Peyer's patch (tissue), 4 donors: Measurements from ENCODE around the gene NEU4. TPM values are rescaled to one million over a fixed set of nuclear protein-coding genes. Genes with fewer than 3 reads are reported as not detected.

Source experiments
- DNase-seq, 3 donors: peaks; one replicate each; pipeline ENCODE4 v3.0.0-alpha.2; 2017 to 2019
- H3K27ac ChIP-seq, 4 donors: fragments of 200-600 bp; sonication (generic); one replicate each; pipeline ENCODE4 v1.5.1; 2016 to 2019
- H3K27me3 ChIP-seq, 2 donors: fragments of 200-600 bp; sonication (generic); one replicate each; pipeline ENCODE4 v1.5.1; 2019
- H3K36me3 ChIP-seq, 3 donors: fragments of 200-600 bp; sonication (generic); one replicate each; pipeline ENCODE4 v1.5.1; 2016 to 2019
- H3K4me1 ChIP-seq, 4 donors: fragments of 200-600 bp; sonication (generic); one replicate each; pipeline ENCODE4 v1.5.1; 2016 to 2019
- H3K4me3 ChIP-seq, 4 donors: fragments of 200-600 bp; sonication (generic); 1 replicate in 3 of 4; 2 replicates in 1 of 4; pipeline ENCODE4 v1.5.1; 2016 to 2019; ENCODE audit warnings: mild to moderate bottlenecking in 1 of 4
- H3K9me3 ChIP-seq, 4 donors: fragments of 200-600 bp; sonication (generic); one replicate each; pipeline ENCODE4 v1.5.1; 2016 to 2019; ENCODE audit warnings: mild to moderate bottlenecking in 1 of 4
- POLR2A ChIP-seq, 2 donors: fragments of 450-650 bp; IDR thresholded peaks; one replicate each; pipeline ENCODE4 v1.5.1; 2017; ENCODE audit warnings: antibody characterized with exemption in 2 of 2, mild to moderate bottlenecking in 2 of 2, moderate library complexity in 2 of 2
- total RNA-seq, 4 donors: library from RNA; depleted of rRNA; stranded (reverse); fragments of >200 nt; gene quantifications; one replicate each; pipeline ENCODE4 v1.1.0, GENCODE V29; 2016
- TF ChIP-seq, protein P1 (sequence below), 6 experiments: fragments of 450-650 bp in 4 of 6; fragments of 200-600 bp in 2 of 6; sonication (generic) in 1 of 6; IDR thresholded peaks; one replicate each; pipeline ENCODE4 v1.5.1; 2017 to 2019; ENCODE audit warnings: antibody characterized with exemption in 6 of 6, mild to moderate bottlenecking in 3 of 6, moderate library complexity in 1 of 6

NEU4 gene
- total RNA-seq, 4 donors from 2014 or later = 35.5 to 73.3 (median 55.9) TPM

DNA sequence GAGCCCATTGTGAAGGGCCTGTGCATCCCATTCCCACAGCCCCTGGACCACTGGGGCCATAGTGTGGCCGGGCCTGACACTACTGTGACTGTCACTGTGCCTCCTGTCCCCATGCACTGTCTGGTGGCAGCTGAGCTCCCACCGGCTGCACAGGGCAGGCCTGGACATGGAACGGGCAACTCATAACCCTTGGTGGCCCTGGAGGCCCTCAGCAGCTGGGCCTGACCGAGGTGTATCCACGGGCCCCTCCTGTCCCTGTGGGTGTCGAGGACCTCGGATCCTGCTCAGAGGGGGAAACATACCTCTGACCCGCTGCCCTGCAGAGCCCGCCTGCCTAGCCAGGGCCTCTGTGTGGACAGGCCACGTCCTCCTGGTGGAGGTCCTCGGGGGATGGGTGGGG, 40.1 kb upstream of the NEU4 start:
- Histone ChIP-seq H3K27ac (no peak overlapping the region), H3K27me3 (no peaks in the 10 kb centered on the region), H3K36me3 (no peaks in the 10 kb centered on the region), H3K9me3 (no peaks in the 10 kb centered on the region), H3K4me3 (no peak overlapping the region), H3K4me1 (peaks cover 0 to 9% (median 1%) of the 10 kb centered on the region in 4 donors)
- TF ChIP-seq, protein P1, sequence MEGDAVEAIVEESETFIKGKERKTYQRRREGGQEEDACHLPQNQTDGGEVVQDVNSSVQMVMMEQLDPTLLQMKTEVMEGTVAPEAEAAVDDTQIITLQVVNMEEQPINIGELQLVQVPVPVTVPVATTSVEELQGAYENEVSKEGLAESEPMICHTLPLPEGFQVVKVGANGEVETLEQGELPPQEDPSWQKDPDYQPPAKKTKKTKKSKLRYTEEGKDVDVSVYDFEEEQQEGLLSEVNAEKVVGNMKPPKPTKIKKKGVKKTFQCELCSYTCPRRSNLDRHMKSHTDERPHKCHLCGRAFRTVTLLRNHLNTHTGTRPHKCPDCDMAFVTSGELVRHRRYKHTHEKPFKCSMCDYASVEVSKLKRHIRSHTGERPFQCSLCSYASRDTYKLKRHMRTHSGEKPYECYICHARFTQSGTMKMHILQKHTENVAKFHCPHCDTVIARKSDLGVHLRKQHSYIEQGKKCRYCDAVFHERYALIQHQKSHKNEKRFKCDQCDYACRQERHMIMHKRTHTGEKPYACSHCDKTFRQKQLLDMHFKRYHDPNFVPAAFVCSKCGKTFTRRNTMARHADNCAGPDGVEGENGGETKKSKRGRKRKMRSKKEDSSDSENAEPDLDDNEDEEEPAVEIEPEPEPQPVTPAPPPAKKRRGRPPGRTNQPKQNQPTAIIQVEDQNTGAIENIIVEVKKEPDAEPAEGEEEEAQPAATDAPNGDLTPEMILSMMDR (IDR thresholded peaks at IDR 0.05) = no peak
- TF ChIP-seq POLR2A (IDR thresholded peaks at IDR 0.05) = no peak
- DNase-seq = no peak

DNA sequence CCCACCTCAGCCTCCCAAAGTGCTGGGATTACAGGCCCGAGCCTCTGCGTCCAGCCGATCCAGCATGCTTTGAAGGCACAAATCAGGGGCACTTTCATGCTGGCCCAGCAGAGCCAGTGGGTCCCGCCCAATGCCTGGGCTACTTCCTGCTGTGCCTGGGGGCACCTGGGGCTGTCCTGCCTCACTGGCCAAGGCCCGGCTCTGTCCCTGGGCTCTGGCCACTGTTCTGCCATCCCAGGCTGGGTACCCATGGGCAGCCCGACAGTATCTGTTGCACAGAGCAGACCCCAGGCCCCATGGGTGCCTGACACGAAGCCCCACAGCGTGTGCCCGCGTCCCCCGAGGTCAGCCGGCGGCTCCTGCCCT, 39.2 kb upstream of the NEU4 start:
- Histone ChIP-seq H3K27ac (no peak overlapping the region), H3K4me1 (peaks cover 0 to 10% (median 5%) of the 10 kb centered on the region in 4 donors), H3K4me3 (no peak overlapping the region), H3K9me3 (no peaks in the 10 kb centered on the region), H3K36me3 (no peaks in the 10 kb centered on the region), H3K27me3 (no peaks in the 10 kb centered on the region)
- TF ChIP-seq, protein P1 (IDR thresholded peaks at IDR 0.05) = no peak
- TF ChIP-seq POLR2A (IDR thresholded peaks at IDR 0.05) = no peak
- DNase-seq = peak in 1 of 3 donors; percentile 44

- Histone ChIP-seq H3K36me3 (no peaks in the 10 kb centered on the region), H3K9me3 (no peaks in the 10 kb centered on the region), H3K27me3 (no peaks in the 10 kb centered on the region), H3K4me1 (peaks cover 0 to 15% (median 5%) of the 10 kb centered on the region in 4 donors), H3K4me3 (no peak overlapping the region), H3K27ac (no peak overlapping the region)
- TF ChIP-seq POLR2A (IDR thresholded peaks at IDR 0.05) = no peak
- TF ChIP-seq, protein P1 (IDR thresholded peaks at IDR 0.05) = no peak
- DNase-seq = peak in 1 of 3 donors; percentile 46
Observed at GRCh38 chr2:241770185-241770935, 38.6 kb upstream of the NEU4 start.

DNA sequence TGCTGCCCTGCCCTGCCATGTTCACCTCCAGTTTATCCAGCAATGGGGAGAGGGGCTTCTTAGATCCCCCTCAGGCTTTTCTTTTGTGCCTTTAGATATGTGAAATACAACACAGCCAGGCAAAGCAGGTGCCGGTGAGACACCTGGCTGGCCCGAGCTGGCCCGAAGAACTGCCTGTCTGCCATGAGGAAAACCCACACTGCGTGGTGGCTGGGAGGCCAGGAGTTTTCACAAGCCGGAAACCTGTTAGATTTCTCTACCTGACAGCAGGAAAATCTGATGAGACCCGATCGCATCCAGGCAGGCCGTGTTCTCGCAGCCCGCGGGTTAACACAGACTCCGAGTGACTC, 38.1 kb upstream of the NEU4 start:
- Histone ChIP-seq H3K36me3 (no peaks in the 10 kb centered on the region), H3K4me1 (peaks cover 0 to 15% (median 5%) of the 10 kb centered on the region in 4 donors), H3K27ac (no peak overlapping the region), H3K9me3 (no peaks in the 10 kb centered on the region), H3K27me3 (no peaks in the 10 kb centered on the region), H3K4me3 (no peak overlapping the region)
- no peak for TF ChIP-seq POLR2A (IDR thresholded peaks at IDR 0.05)
- TF ChIP-seq, protein P1 (IDR thresholded peaks at IDR 0.05) = no peak
- DNase-seq = no peak

DNA sequence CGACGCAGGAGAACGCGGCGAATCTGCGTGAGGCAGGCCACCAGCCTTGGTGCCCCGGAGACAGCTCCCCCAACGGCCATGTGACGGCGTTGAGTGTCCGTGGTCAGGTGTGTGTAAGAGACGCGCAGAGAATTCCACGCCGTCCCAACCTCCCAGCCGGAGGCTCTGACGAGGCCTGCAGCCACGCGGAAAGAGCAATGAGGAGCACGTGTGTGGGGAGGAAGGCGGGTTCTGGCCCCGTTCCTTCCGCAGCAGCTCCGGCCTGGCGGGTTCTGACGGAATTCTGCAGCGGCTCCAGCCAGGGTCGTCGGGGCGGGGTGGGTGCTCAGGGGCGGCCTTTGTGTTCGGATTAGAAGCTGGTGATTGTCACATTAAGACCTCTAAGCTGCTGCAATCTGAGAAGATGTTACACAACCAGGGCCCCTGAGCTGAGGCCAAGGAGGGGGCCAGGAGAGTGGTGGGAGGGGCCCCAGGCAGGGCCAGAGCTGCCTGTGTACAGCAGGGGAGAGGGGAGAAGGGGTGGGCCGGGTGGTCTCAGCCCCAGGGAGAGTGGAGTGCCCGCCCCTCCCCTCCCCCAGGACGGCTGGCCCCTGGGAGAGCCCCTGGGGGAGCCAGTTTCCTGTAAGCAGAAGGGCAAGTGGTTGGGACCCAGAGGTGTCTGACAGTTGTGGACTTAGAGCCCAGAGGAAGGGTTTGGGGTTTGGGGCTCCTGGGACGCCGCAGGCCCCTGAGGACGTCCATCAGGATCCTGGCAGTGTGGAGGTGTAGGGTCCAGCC, 37.5 kb upstream of the NEU4 start:
- no peaks in the 10 kb centered on the region for H3K36me3 ChIP-seq
- H3K4me1 ChIP-seq = peaks cover 0 to 15% (median 5%) of the 10 kb centered on the region in 4 donors
- peak in 1 of 3 donors; percentile 55 for DNase-seq
- H3K9me3 ChIP-seq = no peaks in the 10 kb centered on the region
- TF ChIP-seq, protein P1 (IDR thresholded peaks at IDR 0.05) = no peak
- TF ChIP-seq POLR2A (IDR thresholded peaks at IDR 0.05) = no peak
- H3K4me3 ChIP-seq = no peak overlapping the region
- no peaks in the 10 kb centered on the region for H3K27me3 ChIP-seq
- peak overlapping the region in 1 of 4 donors; percentile 14 for H3K27ac ChIP-seq
